CD4-positive, alpha-beta T cell (primary cell): ENCODE data around the gene PARL. TPM values are rescaled to one million over a fixed set of nuclear protein-coding genes. Genes with fewer than 3 reads are reported as not detected.

ENCODE experiments used
- ATAC-seq: fragments of 200-7000 bp; cut with Tn5 transposase; one replicate; pipeline ENCODE4 v1.10.0; 2022; ENCODE audit warnings: mild to moderate bottlenecking; ENCODE audit not compliant: poor library complexity
- CTCF ChIA-PET: fragments of 350-600 bp; sonication (Branson Sonifier 250); formaldehyde crosslinking; loops from one replicate; lab custom pipeline; 2021; ENCODE audit warnings: antibody characterized with exemption, inconsistent platforms; lab: Charles Lee
- POLR2A ChIA-PET: fragments of 350-600 bp; sonication (Branson Sonifier 250); formaldehyde crosslinking; loops from one replicate; lab custom pipeline; 2021; ENCODE audit warnings: antibody characterized with exemption, inconsistent platforms; lab: Charles Lee
- DNase-seq, 14 experiments: peaks; one replicate each; pipeline ENCODE4 v3.0.0-alpha.2; 2013 to 2020; ENCODE audit warnings: mixed read lengths in 2 of 14
- H3K27ac ChIP-seq, 2 donors: one replicate each; pipeline versions ENCODE4 v1.5.1 to v1.7.0; 2013; ENCODE audit warnings: low read length in 2 of 2, low read depth in 1 of 2, mild to moderate bottlenecking in 1 of 2
- H3K27me3 ChIP-seq, 2 experiments: 1 replicate in 1 of 2; 2 replicates in 1 of 2; pipeline versions ENCODE4 v1.6.1 to v1.7.0; 2013; ENCODE audit warnings: low read length in 2 of 2, control low read depth in 1 of 2, mild to moderate bottlenecking in 1 of 2, moderate library complexity in 1 of 2; ENCODE audit not compliant: insufficient read depth in 2 of 2, control insufficient read depth in 1 of 2
- H3K36me3 ChIP-seq: one replicate; pipeline ENCODE4 v1.6.1; 2013; ENCODE audit warnings: low read length, control low read depth; ENCODE audit not compliant: insufficient read depth
- H3K4me1 ChIP-seq: one replicate; pipeline ENCODE4 v1.6.1; 2013; ENCODE audit warnings: low read length, control low read depth; ENCODE audit not compliant: insufficient read depth
- H3K4me3 ChIP-seq: one replicate; pipeline ENCODE4 v1.5.1; 2013; ENCODE audit warnings: mild to moderate bottlenecking, low read length, moderate library complexity
- H3K9me3 ChIP-seq, 2 experiments: 1 replicate in 1 of 2; 2 replicates in 1 of 2; pipeline versions ENCODE4 v1.6.1 to v1.7.0; 2013; ENCODE audit warnings: low read length in 2 of 2, mild to moderate bottlenecking in 2 of 2, control low read depth in 1 of 2, moderate library complexity in 1 of 2; ENCODE audit not compliant: control insufficient read depth in 1 of 2, insufficient read depth in 1 of 2
- H3K27ac Mint-ChIP-seq: one replicate; pipeline ENCODE4 v1.8.0; 2020; ENCODE audit warnings: mixed read lengths
- H3K27me3 Mint-ChIP-seq: one replicate; pipeline ENCODE4 v1.8.0; 2021; ENCODE audit warnings: mixed read lengths
- H3K36me3 Mint-ChIP-seq: one replicate; pipeline ENCODE4 v1.8.0; 2021; ENCODE audit warnings: low read depth, mixed read lengths
- H3K4me1 Mint-ChIP-seq: one replicate; pipeline ENCODE4 v1.8.0; 2021; ENCODE audit warnings: low read depth, mixed read lengths
- H3K4me3 Mint-ChIP-seq: one replicate; pipeline ENCODE4 v1.8.0; 2020; ENCODE audit warnings: mild to moderate bottlenecking, mixed read lengths
- H3K9me3 Mint-ChIP-seq: one replicate; pipeline ENCODE4 v1.8.0; 2020; ENCODE audit warnings: mixed read lengths
- CTCF ChIP-seq: fragments of 200-600 bp; IDR thresholded peaks from one replicate; pipeline ENCODE4 v1.8.0; 2022; ENCODE audit warnings: antibody characterized with exemption, mild to moderate bottlenecking
- intact Hi-C, 2 experiments: fragments of 100-400 bp; cut with DNase I in 1 of 2; cut with micrococcal nuclease in 1 of 2; formaldehyde crosslinking; loops; one replicate each; pipeline versions ENCODE4 v1.15.1 to v1.9.0; 2023 to 2025; cut with DNase I, micrococcal nuclease
- total RNA-seq, 174 experiments: library from RNA in 2 of 174; stranded (reverse) in 2 of 174; gene quantifications; one replicate each; pipeline ENCODE4 v1.2.3 and lab custom pipeline; 2021 to 2026

Gene PARL
- total RNA-seq, 2 experiments from 2014 or later: 36.9 to 40.0 TPM

GRCh38 chr3:183907911-183908331 is 23.2 kb upstream of the PARL start:
- ChIA-PET POLR2A (no interaction called here), CTCF (no interaction called here)
- intact Hi-C loops: no loop called here
- no peaks in the 10 kb centered on the region for H3K36me3 ChIP-seq
- Mint-ChIP-seq H3K9me3 (no peaks in the 10 kb centered on the region), H3K4me1 (no peaks in the 10 kb centered on the region), H3K4me3 (no peak overlapping the region), H3K27me3 (no peaks in the 10 kb centered on the region), H3K36me3 (no peaks in the 10 kb centered on the region), H3K27ac (no peak overlapping the region)
- H3K9me3 ChIP-seq: no peaks in the 10 kb centered on the region
- no peak overlapping the region for H3K27ac ChIP-seq
- H3K4me3 ChIP-seq: no peak overlapping the region
- no peak for DNase-seq
- no peaks in the 10 kb centered on the region for H3K27me3 ChIP-seq
- H3K4me1 ChIP-seq: no peaks in the 10 kb centered on the region
- no peak for TF ChIP-seq CTCF
- no peak for ATAC-seq

- no peaks in the 10 kb centered on the region for H3K27me3 ChIP-seq
- no peaks in the 10 kb centered on the region for H3K27me3 Mint-ChIP-seq
- H3K27ac Mint-ChIP-seq: no peak overlapping the region
- H3K9me3 ChIP-seq: no peaks in the 10 kb centered on the region
- ATAC-seq (no peak), DNase-seq (no peak)
- no peak overlapping the region for H3K27ac ChIP-seq
- no peak overlapping the region for H3K4me3 Mint-ChIP-seq
- ChIA-PET CTCF (no interaction called here), POLR2A (no interaction called here)
- no peak for TF ChIP-seq CTCF
- no peaks in the 10 kb centered on the region for H3K36me3 Mint-ChIP-seq
- H3K4me1 ChIP-seq: no peaks in the 10 kb centered on the region
- no peaks in the 10 kb centered on the region for H3K4me1 Mint-ChIP-seq
- H3K4me3 ChIP-seq: no peak overlapping the region
- H3K9me3 Mint-ChIP-seq: no peaks in the 10 kb centered on the region
- no peaks in the 10 kb centered on the region for H3K36me3 ChIP-seq
- intact Hi-C loops: no loop called here
These were observed 22.5 kb upstream of the PARL start for GRCh38 chr3:183907176-183907575.

GRCh38 chr3:183906234-183906921 is 21.7 kb upstream of the PARL start:
- H3K36me3 Mint-ChIP-seq: no peaks in the 10 kb centered on the region
- intact Hi-C loops: no loop called here
- no peak overlapping the region for H3K27ac Mint-ChIP-seq

More at GRCh38 chr3:183906234-183906921, 21.7 kb upstream of the PARL start:
- peaks cover 4% of the 10 kb centered on the region for H3K27me3 Mint-ChIP-seq
- DNase-seq (no peak), ATAC-seq (no peak)
- H3K4me3 Mint-ChIP-seq: no peak overlapping the region
- TF ChIP-seq CTCF: no peak
- Histone ChIP-seq H3K4me3 (no peak overlapping the region), H3K4me1 (no peaks in the 10 kb centered on the region), H3K27me3 (no peaks in the 10 kb centered on the region), H3K27ac (no peak overlapping the region), H3K9me3 (no peaks in the 10 kb centered on the region), H3K36me3 (no peaks in the 10 kb centered on the region)
- H3K4me1 Mint-ChIP-seq: no peaks in the 10 kb centered on the region
- POLR2A ChIA-PET: no interaction called here
- H3K9me3 Mint-ChIP-seq: no peaks in the 10 kb centered on the region
- CTCF ChIA-PET: no interaction called here
